K562 (cell line): Measurements from ENCODE around the gene OR4X2. TPM values are rescaled to one million over a fixed set of nuclear protein-coding genes. Genes with fewer than 3 reads are reported as not detected.
A peak's percentile ranks its signal among the peaks of the same experiment; 100 is the strongest.

Experiments used
- ATAC-seq: fragments of 200-7000 bp; cut with Tn5 transposase; 3 replicates; pipeline ENCODE4 v1.9.1; 2020; ENCODE audit warnings: moderate library complexity
- BruUV-seq: library from RNA; stranded (reverse); fragments of 400-500 nt; replicated peaks from 2 replicates; lab custom pipeline; 2021; lab: Mats Ljungman, UMichigan
- CTCF ChIA-PET: fragments of 300-600 bp; formaldehyde crosslinking; extraction: SDS; loops from one replicate; lab custom pipeline; 2021; ENCODE audit warnings: low intra/inter-chr PET ratio; lab: Yijun Ruan, JAX
- POLR2A ChIA-PET: fragments of 300-600, 350-650 bp; sonication (Branson Sonifier 250); formaldehyde crosslinking; extraction: SDS; loops from one replicate; lab custom pipeline; 2021; ENCODE audit warnings: antibody characterized with exemption, inconsistent platforms; lab: Yijun Ruan, JAX
- DNase-seq, 4 experiments: peaks; one replicate each; pipeline versions ENCODE4 v3.0.0 to v3.0.0-alpha.2; 2011 to 2018; ENCODE audit warnings: low spot score in 3 of 4, mixed read lengths in 3 of 4; ENCODE audit errors: extremely low read depth in 1 of 4
- FAIRE-seq: peaks from 2 replicates; lab custom pipeline; 2011; peaks lifted over from hg19 to GRCh38; lab: Jason Lieb, UNC
- H2AFZ ChIP-seq: 2 replicates; pipeline ENCODE4 v1.6.0; 2011; ENCODE audit warnings: low read depth, low read length, control low read depth, inconsistent platforms
- H3K27ac ChIP-seq: fragments of 200-600 bp; 3 replicates; pipeline ENCODE4 v1.8.0; 2011; ENCODE audit warnings: low read depth, mild to moderate bottlenecking, control low read depth, inconsistent platforms, low read length, moderate library complexity, mixed read lengths; ENCODE audit errors: extremely low read depth
- H3K27me3 ChIP-seq, 2 experiments: fragments of 300-600 bp in 1 of 2; 2 replicates in 1 of 2; 3 replicates in 1 of 2; pipeline versions ENCODE4 v1.6.0 to v1.8.0; 2011; ENCODE audit warnings: inconsistent platforms in 2 of 2, low read length in 2 of 2, mild to moderate bottlenecking in 1 of 2, mixed read lengths in 1 of 2, moderate library complexity in 1 of 2; ENCODE audit not compliant: control insufficient read depth in 2 of 2, insufficient read depth in 2 of 2
- H3K36me3 ChIP-seq: fragments of 300-600 bp; 3 replicates; pipeline ENCODE4 v1.8.0; 2011; ENCODE audit warnings: mild to moderate bottlenecking, low read length, inconsistent platforms; ENCODE audit not compliant: control insufficient read depth, insufficient read depth
- H3K4me1 ChIP-seq, 2 experiments: fragments of 200-600 bp in 1 of 2; replicated peaks in 1 of 2; 2 replicates in 1 of 2; 3 replicates in 1 of 2; pipeline versions ENCODE4 v1.5.1 to v1.8.0; 2011; ENCODE audit warnings: inconsistent platforms in 2 of 2, low read length in 2 of 2, mild to moderate bottlenecking in 1 of 2, mixed read lengths in 1 of 2, moderate library complexity in 1 of 2; ENCODE audit not compliant: control insufficient read depth in 2 of 2, insufficient read depth in 2 of 2
- H3K4me2 ChIP-seq: 2 replicates; pipeline ENCODE4 v1.6.1; 2011; ENCODE audit warnings: low read length, control low read depth, inconsistent platforms, mixed read lengths; ENCODE audit not compliant: insufficient read depth
- H3K4me3 ChIP-seq: fragments of 200-600 bp; sonication (generic), shearing (Covaris generic); 2 replicates; pipeline ENCODE4 v1.5.1; 2016; ENCODE audit warnings: control low read depth, inconsistent platforms
- H3K79me2 ChIP-seq: fragments of 200-600 bp; 3 replicates; pipeline ENCODE4 v1.8.0; 2011; ENCODE audit warnings: low read length, inconsistent platforms; ENCODE audit not compliant: control insufficient read depth, insufficient read depth
- H3K9ac ChIP-seq, 2 experiments: 2 replicates each; pipeline versions ENCODE4 v1.6.0 to v1.6.1; 2011; ENCODE audit warnings: low read depth in 2 of 2, low read length in 2 of 2, control low read depth in 1 of 2, inconsistent platforms in 1 of 2, mild to moderate bottlenecking in 1 of 2, mixed read lengths in 1 of 2; ENCODE audit not compliant: insufficient read depth in 1 of 2
- H3K9me1 ChIP-seq: one replicate; pipeline ENCODE4 v1.6.0; 2011; ENCODE audit warnings: inconsistent platforms, mild to moderate bottlenecking, low read length, moderate library complexity; ENCODE audit not compliant: control insufficient read depth, insufficient read depth
- H3K9me3 ChIP-seq: replicated peaks from 2 replicates; pipeline ENCODE4 v1.5.1; 2011; ENCODE audit warnings: low read depth, low read length, inconsistent platforms; ENCODE audit not compliant: control insufficient read depth, insufficient read depth
- H4K20me1 ChIP-seq: replicated peaks from 2 replicates; pipeline ENCODE4 v1.6.1; 2011; ENCODE audit warnings: low read length, inconsistent platforms, mixed read lengths; ENCODE audit not compliant: control insufficient read depth, insufficient read depth
- BRD4 ChIP-seq: fragments of 200-600 bp; sonication (generic); IDR thresholded peaks from 2 replicates; pipeline ENCODE4 v1.6.1; 2017; ENCODE audit warnings: inconsistent platforms
- ELF1 ChIP-seq: fragments of 200-800 bp; sonication (Bioruptor generic); IDR thresholded peaks from 2 replicates; pipeline ENCODE4 v1.6.1; 2016; ENCODE audit warnings: missing genetic modification characterization, missing compliant biosample characterization
- ILK ChIP-seq: fragments of 450-650 bp; IDR thresholded peaks from 2 replicates; pipeline ENCODE4 v1.6.1; 2016; ENCODE audit warnings: missing genetic modification characterization, low read depth, mild to moderate bottlenecking, missing compliant biosample characterization, moderate library complexity, borderline replicate concordance
- MCM2 ChIP-seq: fragments of 450-650 bp; IDR thresholded peaks from 2 replicates; pipeline ENCODE4 v1.6.1; 2017; ENCODE audit warnings: low read depth, mild to moderate bottlenecking
- MTA3 ChIP-seq: fragments of 450-650 bp; formaldehyde crosslinking; IDR thresholded peaks from 2 replicates; pipeline ENCODE4 v1.6.1; 2017; ENCODE audit warnings: mild to moderate bottlenecking, borderline replicate concordance
- RBM15 ChIP-seq: fragments of 200-400 bp; formaldehyde crosslinking; IDR thresholded peaks from 2 replicates; pipeline ENCODE4 v1.6.1; 2018; ENCODE audit warnings: mild to moderate bottlenecking, low read length, moderate library complexity; ENCODE audit not compliant: insufficient read depth
- RBM25 ChIP-seq: fragments of 200-400 bp; formaldehyde crosslinking; IDR thresholded peaks from 2 replicates; pipeline ENCODE4 v1.6.1; 2018; ENCODE audit warnings: low read length, low read depth, moderate library complexity; ENCODE audit not compliant: severe bottlenecking
- ZNF57 ChIP-seq: fragments of 450-650 bp; formaldehyde crosslinking; IDR thresholded peaks from 2 replicates; pipeline ENCODE4 v1.4.0; 2020; ENCODE audit warnings: mild to moderate bottlenecking, moderate library complexity
- WGBS: fragments of 100-300 bp; shearing (Covaris generic); methylation state at CpG from one replicate; pipeline ENCODE4 v1.1.6; 2016; ENCODE audit warnings: low coverage, mixed read lengths; ENCODE audit not compliant: insufficient coverage; ENCODE audit errors: missing lambda C conversion rate; 5-methylcytosine and 5-hydroxymethylcytosine counted together
- in situ Hi-C: fragments of 300-500 bp; cut with MboI; formaldehyde crosslinking; loops from 4 replicates; pipeline ENCODE4 v1.15.0; 2018; ENCODE audit warnings: inconsistent platforms, mixed read lengths
- intact Hi-C: fragments of 100-400 bp; cut with micrococcal nuclease; formaldehyde crosslinking; loops from 2 replicates; pipeline ENCODE4 v1.14.2; 2022
- polyA plus RNA-seq, 8 experiments: library from polyadenylated mRNA; depleted of rRNA in 4 of 8; stranded (reverse) in 5 of 8; unstranded in 3 of 8; fragments of >200 nt; fragmentation: Nextera tagmentation in 2 of 8; fragmentation: Illumina TruSeq in 1 of 8; extraction: Ambion mirVana in 2 of 8; extraction: Trizol in 1 of 8; gene quantifications; 2 replicates each; pipeline versions ENCODE4 v1.2.1 to v1.2.3, GENCODE V29; 2011 to 2014; ENCODE audit warnings: inconsistent platforms in 1 of 8, missing spikeins in 1 of 8
- total RNA-seq, 7 experiments: library from RNA; depleted of rRNA in 6 of 7; stranded (reverse); fragments of >200 nt in 6 of 7; fragmentation: Illumina TruSeq in 2 of 7; extraction: Trizol in 2 of 7; gene quantifications; 2 replicates each; pipeline versions ENCODE4 v1.2.1 to v1.2.3, GENCODE V29; 2011 to 2021; ENCODE audit warnings: low replicate concordance in 1 of 7
- TF ChIP-seq, protein P1 (sequence below): fragments of 450-650 bp; formaldehyde crosslinking; IDR thresholded peaks from 2 replicates; pipeline ENCODE4 v1.4.0; 2022; ENCODE audit warnings: mild to moderate bottlenecking, moderate library complexity
- TF ChIP-seq, protein P2 (sequence below), 2 experiments: fragments of 200-800 bp in 1 of 2; sonication (Bioruptor generic) in 1 of 2; sonication (generic) in 1 of 2; formaldehyde crosslinking in 1 of 2; IDR thresholded peaks in 1 of 2; conservative IDR thresholded peaks in 1 of 2; 2 replicates each; pipeline versions ENCODE4 v1.5.0 to v1.6.1; 2016 to 2020; ENCODE audit warnings: missing compliant biosample characterization in 1 of 2, missing genetic modification characterization in 1 of 2, missing genetic modification reagents in 1 of 2

Gene OR4X2
- total and polyA plus RNA-seq, 9 of the 15 experiments (the other 6 are each of a cell fraction or from before 2014, with no cell fraction given), result not detected

DNA sequence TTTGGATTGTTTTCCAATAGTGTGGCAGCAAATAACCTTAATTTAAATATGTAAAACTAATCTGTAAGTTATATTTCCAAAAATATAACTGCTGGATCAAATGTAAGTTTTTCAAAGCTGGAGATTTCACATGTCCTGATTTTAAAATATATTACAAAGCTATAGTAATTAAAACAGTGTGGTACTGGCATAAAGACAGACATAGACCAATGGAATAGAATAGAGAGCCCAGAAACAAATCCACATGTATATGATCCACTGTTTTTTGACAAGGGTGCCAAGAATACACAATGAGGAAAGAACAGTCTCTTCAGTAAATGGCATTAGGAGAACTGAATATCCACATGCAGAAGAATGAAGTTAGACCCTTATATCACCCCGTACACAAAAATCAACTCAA lies 4.0 kb downstream of the OR4X2 start:
- no peak overlapping the region for H3K4me3 ChIP-seq
- in situ Hi-C loops (no loop called here), intact Hi-C loops (no loop called here)
- ATAC-seq, result no peak
- H3K4me2 ChIP-seq, result no peak overlapping the region
- DNase-seq, result no peak
- H3K36me3 ChIP-seq, result no peaks in the 10 kb centered on the region
- BruUV-seq, result no TSS peak
- no peak overlapping the region for H3K27ac ChIP-seq
- no peak overlapping the region for H2AFZ ChIP-seq
- POLR2A ChIA-PET, result no interaction called here
- WGBS, result 0% methylated on average over 1 of the region's 1 CpG
- no peaks in the 10 kb centered on the region for H4K20me1 ChIP-seq
- peak; percentile 67 for TF ChIP-seq RBM25
- TF ChIP-seq ELF1 (tag), result no peak
- no peaks in the 10 kb centered on the region for H3K4me1 ChIP-seq
- FAIRE-seq, result no peak
- no peak overlapping the region for H3K9ac ChIP-seq
- H3K27me3 ChIP-seq, result no peaks in the 10 kb centered on the region
- no peaks in the 10 kb centered on the region for H3K9me1 ChIP-seq
- CTCF ChIA-PET, result no interaction called here
- no peaks in the 10 kb centered on the region for H3K79me2 ChIP-seq
- 0 out of 2 replicates have a peak, but pooled peaks cover 3% of the 10 kb centered on the region for H3K9me3 ChIP-seq

DNA sequence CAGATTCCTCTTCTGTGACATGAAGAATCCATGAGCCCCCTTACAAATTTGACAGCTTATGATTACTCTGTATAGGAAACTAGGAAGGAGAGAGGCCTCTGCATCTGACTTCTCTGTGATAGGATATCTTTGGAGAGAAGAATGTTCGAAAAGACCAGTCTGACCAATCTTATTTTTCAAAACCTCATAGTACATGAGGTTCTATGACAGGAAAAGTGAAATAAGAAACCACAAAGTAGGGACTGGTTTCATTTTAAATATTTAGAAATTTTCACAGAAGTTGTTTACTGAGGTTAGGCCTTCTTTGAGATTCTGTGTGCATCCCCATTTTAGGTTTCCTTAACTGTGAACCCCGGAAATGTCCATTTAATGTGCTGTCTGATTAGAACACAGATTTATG lies 16.7 kb downstream of the OR4X2 start:
- intact Hi-C loops (loop anchor here (10.0 kb wide), 1 partner anchor 63 kb away; the partner anchor contains the start of gene OR4C3), in situ Hi-C loops (no loop called here)
- Histone ChIP-seq H3K9ac (no peak overlapping the region), H3K27ac (no peak overlapping the region), H3K9me3 (no peaks in the 10 kb centered on the region), H3K4me3 (no peak overlapping the region), H3K27me3 (no peaks in the 10 kb centered on the region), H2AFZ (no peak overlapping the region), H3K4me1 (no peaks in the 10 kb centered on the region), H3K9me1 (no peaks in the 10 kb centered on the region), H3K36me3 (no peaks in the 10 kb centered on the region), H3K4me2 (no peak overlapping the region), H4K20me1 (no peaks in the 10 kb centered on the region), H3K79me2 (no peaks in the 10 kb centered on the region)
- WGBS, result 0% methylated on average over 2 of the region's 2 CpGs
- ChIA-PET CTCF (no interaction called here), POLR2A (no interaction called here)
- ATAC-seq, result no peak
- BruUV-seq, result no TSS peak
- no peak for DNase-seq
- FAIRE-seq, result no peak
- no peak for TF ChIP-seq ZNF57
- no peak for TF ChIP-seq MTA3
- TF ChIP-seq, protein P1, sequence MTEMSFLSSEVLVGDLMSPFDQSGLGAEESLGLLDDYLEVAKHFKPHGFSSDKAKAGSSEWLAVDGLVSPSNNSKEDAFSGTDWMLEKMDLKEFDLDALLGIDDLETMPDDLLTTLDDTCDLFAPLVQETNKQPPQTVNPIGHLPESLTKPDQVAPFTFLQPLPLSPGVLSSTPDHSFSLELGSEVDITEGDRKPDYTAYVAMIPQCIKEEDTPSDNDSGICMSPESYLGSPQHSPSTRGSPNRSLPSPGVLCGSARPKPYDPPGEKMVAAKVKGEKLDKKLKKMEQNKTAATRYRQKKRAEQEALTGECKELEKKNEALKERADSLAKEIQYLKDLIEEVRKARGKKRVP, result no peak
- TF ChIP-seq, protein P2, sequence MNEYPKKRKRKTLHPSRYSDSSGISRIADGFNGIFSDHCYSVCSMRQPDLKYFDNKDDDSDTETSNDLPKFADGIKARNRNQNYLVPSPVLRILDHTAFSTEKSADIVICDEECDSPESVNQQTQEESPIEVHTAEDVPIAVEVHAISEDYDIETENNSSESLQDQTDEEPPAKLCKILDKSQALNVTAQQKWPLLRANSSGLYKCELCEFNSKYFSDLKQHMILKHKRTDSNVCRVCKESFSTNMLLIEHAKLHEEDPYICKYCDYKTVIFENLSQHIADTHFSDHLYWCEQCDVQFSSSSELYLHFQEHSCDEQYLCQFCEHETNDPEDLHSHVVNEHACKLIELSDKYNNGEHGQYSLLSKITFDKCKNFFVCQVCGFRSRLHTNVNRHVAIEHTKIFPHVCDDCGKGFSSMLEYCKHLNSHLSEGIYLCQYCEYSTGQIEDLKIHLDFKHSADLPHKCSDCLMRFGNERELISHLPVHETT (CRISPR knock-in tag; conservative IDR thresholded peaks at IDR 0.05 in 1 of 2, IDR thresholded peaks at IDR 0.05 in 1 of 2), result no peak
- TF ChIP-seq BRD4, result no peak
- TF ChIP-seq ILK (tag), result no peak
- no peak for TF ChIP-seq MCM2
- TF ChIP-seq RBM15, result no peak
